LoVo (cell line): Measurements from ENCODE around the gene JARID2.
"Not testable (repeated sequence)": the region's sequence is repeated elsewhere in the genome, so short reads cannot be mapped to it uniquely, and the experiment has no call there.

ENCODE experiments used
- DNase-seq: peaks from one replicate; pipeline ENCODE4 v3.0.0-alpha.2; 2016; ENCODE audit warnings: low spot score

The JARID2 gene

GRCh38 chr6:15288856-15289255, 43.0 kb downstream of the JARID2 start:
- no peak for DNase-seq

DNA sequence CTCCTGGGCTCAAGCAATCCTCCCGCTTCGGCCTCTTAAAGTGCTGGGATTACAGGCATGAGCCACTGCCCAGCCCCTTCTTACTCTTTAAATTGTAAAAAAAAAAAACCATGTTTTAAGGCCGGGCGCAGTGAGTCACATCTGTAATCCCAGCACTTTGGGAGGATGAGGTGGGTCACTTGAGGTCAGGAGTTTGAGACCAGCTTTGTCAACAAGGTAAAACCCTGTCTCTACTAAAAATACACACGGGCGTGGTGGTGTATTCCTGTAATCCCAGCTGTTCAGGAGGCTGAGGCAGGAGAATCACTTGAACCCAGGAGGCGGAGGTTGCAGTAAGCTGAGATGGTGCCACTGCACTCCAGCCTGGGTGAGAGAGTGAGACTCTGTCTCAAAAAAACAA, 43.6 kb downstream of the JARID2 start:
- not testable (repeated sequence) for DNase-seq

- no peak for DNase-seq
Observed at GRCh38 chr6:15290067-15290680, 44.3 kb downstream of the JARID2 start.

GRCh38 chr6:15290962-15291704, 45.3 kb downstream of the JARID2 start:
- no peak for DNase-seq

GRCh38 chr6:15292721-15293302, 46.9 kb downstream of the JARID2 start:
- no peak for DNase-seq

- no peak for DNase-seq
Observed at GRCh38 chr6:15293674-15294073, 47.8 kb downstream of the JARID2 start.

GRCh38 chr6:15294504-15294903, 48.6 kb downstream of the JARID2 start:
- DNase-seq: no peak

DNA sequence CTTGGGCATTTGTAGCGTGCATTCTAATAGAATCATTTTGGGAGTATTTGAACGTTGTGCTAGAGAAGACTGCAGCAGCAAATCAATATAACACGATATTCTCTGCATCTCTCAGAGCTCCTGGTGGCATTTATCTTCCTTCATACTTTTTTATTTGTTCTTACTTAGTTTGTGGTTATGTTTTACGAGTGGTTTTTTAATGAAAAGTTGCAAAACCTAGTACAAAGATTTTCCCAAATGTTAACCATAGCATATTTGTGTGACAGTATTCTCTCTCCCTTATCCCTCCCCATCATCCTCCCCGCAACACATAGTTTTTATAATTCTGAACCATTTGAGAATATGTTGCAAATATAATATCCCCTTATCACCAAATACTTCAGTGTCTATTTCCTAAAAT, 50.4 kb downstream of the JARID2 start:
- DNase-seq: no peak

DNA sequence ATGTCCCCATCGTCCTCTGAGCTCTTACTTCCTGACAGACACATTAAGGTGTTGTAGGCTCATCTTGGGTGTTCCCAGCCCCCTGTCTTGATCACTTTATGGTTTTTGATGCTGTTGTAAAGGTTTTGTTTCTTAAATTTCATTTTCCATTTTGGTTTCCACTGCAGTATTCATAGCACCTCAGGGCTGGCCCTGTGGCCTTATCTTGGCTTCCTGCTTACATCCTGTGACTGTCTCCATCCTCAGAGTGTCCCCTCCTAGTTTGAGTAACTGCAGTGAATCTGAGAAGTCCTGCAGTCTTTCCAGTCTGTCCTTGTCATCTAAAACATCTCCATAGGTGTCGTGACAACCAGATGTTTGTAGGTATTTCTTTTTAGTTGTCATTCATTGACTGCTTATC, 50.9 kb downstream of the JARID2 start:
- DNase-seq: no peak

DNA sequence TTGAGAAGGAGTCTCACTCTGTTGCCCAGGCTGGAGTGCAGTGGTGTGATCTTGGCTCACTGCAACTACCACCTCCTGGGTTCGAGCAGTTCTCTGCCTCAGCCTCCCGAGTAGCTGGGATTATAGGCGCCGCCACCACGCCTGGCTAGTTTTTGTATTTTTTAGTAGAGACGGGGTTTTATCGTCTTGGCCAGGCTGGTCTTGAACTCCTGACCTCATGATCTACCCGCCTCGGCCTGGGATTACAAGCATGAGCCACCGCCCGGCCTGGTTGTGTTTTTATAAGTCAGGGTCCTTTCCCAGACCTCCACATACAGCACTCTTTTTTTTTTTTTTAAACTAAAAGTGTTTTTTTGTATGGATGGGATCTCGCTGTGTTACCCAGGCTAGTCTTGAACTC, 51.3 kb downstream of the JARID2 start:
- DNase-seq: not testable (repeated sequence)

GRCh38 chr6:15297895-15298590, 52.2 kb downstream of the JARID2 start:
- DNase-seq: no peak

DNA sequence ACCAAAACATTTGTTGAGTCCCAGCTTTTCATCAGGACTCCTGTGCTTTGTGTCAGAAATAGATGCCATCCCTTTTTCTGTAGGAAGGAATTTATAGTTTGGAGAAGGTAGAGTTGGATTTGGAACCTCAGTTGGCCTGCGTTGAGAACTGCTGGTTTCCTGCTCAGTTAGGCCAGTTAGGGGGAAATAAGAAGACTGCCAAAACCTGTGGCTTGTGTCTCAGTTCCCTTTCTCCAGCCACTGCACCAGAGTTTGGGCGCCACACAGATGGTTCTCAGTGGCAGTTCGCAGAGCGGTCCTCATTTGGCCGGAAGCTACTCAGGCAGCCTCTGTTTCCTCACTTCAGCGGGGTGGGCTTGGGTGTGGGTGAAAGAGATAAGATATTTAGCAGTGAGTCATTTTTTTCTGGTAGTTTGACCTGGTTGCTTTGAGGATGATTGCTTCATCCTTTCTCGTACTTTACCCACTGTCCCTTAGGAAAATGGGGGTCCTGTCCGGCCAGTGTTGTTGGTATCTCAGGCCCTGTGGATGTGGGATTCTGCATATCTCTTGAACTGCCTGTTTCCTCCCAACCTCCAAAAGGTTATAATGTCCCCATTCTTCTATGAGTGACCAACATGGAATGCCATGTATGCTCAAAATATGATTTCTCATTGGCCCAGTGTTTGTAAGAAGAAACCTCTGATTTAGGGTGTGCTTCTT, 53.7 kb downstream of the JARID2 start:
- DNase-seq: no peak

DNA sequence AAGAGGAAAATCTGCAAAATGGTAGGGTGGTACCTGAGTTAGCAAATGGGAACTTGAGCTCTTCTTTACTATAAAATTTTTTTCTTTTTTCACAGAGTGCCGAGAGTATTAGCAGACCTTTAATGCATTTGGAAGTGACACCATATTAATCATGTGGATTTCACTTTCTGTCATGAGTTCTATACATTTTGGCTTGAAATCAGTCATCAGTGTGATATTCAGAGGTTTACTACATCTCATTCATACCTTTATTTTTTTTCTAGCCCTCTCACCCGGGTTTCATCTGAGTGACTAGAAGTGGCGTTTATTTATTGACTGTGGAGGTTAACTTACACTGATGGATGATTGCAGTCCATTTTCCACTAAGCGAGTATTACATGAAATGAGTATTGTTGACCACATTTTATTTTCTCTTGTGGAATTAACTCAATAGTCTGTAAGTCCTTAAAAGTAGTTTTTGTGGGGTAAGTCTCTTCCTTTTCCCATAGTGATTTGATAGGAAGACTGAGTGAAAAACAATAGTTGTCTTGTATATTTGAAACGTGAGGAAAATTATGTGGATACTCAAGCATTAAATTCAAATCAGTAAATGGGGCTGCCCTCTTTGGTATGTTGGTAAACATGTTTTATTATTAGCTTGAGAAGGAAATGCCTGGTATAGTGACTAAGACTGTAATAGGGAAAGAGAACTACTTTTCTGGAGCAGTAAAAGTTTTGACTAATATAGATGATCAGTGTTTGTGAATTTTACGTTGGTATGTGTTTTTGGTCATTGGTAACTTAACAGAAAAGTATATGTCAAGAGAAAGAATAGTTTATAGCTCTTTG, 55.5 kb downstream of the JARID2 start:
- DNase-seq: no peak

GRCh38 chr6:15303162-15303919, 57.5 kb downstream of the JARID2 start:
- DNase-seq: no peak

- DNase-seq: no peak
Observed at GRCh38 chr6:15303920-15304291, 58.0 kb downstream of the JARID2 start.

- DNase-seq: no peak
Observed at GRCh38 chr6:15304337-15305042, 58.6 kb downstream of the JARID2 start.

DNA sequence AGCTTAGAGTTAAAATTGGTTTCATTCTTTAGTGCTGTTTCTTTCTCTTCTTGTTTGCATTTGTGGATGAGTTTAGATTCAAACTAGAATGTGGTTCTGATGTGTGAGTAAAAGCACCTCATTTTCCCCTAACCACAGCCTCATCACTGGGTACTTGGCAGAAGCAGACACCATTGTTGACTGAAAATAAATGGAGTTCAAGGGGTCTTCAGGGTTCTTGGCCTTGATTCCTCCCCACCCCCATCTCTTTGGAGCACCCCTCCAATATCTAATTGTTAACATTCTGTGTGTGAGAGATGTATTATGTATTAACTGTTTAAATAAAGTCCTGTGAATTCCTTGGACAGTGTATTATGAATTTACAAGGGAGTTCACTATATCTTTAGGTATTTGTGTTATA, 59.6 kb downstream of the JARID2 start:
- DNase-seq: no peak

- DNase-seq: no peak
Observed at GRCh38 chr6:15305909-15306308, 60.0 kb downstream of the JARID2 start.

DNA sequence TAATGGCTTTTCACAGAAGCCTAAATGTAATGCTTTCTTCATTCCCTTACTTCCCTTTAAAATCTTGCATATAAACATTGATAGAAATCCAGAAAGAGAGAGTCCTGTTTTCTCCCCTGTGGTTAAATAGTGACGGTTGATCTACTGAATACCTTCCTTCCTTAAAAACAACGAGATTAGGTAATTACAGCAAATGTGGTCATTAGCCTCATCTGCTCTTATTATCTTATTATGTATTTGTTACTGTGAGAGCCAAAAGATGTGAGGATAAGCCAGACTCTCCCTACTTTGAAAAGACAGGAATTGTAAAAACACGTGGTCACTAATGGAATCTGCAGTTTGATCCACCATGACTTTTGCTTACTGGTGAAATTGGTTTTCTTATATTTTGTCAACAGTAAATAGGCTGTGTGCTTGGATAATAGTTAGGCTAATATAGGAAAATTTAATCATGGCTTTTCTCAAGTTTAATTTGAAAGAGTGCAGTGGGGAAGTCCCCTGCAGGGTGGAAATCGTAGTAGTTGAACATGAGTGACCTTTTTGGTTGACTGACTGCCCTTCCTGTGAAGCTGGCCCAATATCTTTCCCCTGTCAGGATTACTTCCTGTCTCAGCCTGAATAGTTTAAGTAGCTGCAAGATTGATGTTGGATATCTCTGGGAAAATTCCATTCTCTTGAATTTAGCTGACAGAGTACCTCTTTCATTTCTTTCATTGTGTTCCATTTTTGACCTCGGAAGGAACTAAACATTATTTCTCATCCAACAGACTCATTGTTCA, 62.8 kb downstream of the JARID2 start:
- no peak for DNase-seq
